Common myeloid progenitor, CD34-positive (primary cell): Measurements from ENCODE around the gene PLA2R1.

Experiments
- CTCF ChIA-PET: fragments of 350-600 bp; sonication (Branson Sonifier 250); formaldehyde crosslinking; loops from one replicate; lab custom pipeline; 2021; ENCODE audit warnings: antibody characterized with exemption; lab: Charles Lee
- POLR2A ChIA-PET: fragments of 350-600 bp; sonication (Branson Sonifier 250); formaldehyde crosslinking; loops from one replicate; lab custom pipeline; 2021; ENCODE audit warnings: antibody characterized with exemption; lab: Charles Lee
- DNase-seq, 3 donors: peaks; one replicate each; pipeline versions ENCODE4 v3.0.0 to v3.0.0-alpha.2; 2013
- H3K27ac ChIP-seq, 2 experiments: 1 replicate in 1 of 2; 2 replicates in 1 of 2; pipeline ENCODE4 v1.7.0; 2013; ENCODE audit warnings: inconsistent platforms in 2 of 2, low read length in 2 of 2, mild to moderate bottlenecking in 2 of 2, low read depth in 1 of 2, moderate library complexity in 1 of 2; ENCODE audit not compliant: severe bottlenecking in 2 of 2, insufficient read depth in 1 of 2, poor library complexity in 1 of 2
- H3K27me3 ChIP-seq, 5 experiments: replicated peaks in 2 of 5; 1 replicate in 3 of 5; 2 replicates in 2 of 5; pipeline versions ENCODE4 v1.6.1 to v1.7.0; 2013; ENCODE audit warnings: low read length in 4 of 5, mild to moderate bottlenecking in 2 of 5, moderate library complexity in 2 of 5, inconsistent platforms in 1 of 5; ENCODE audit not compliant: insufficient read depth in 5 of 5, control insufficient read depth in 4 of 5
- H3K36me3 ChIP-seq, 4 experiments: 1 replicate in 2 of 4; 2 replicates in 2 of 4; pipeline versions ENCODE4 v1.6.1 to v1.7.0; 2013; ENCODE audit warnings: low read length in 3 of 4, control low read depth in 1 of 4, mild to moderate bottlenecking in 1 of 4; ENCODE audit not compliant: control insufficient read depth in 4 of 4, insufficient read depth in 4 of 4
- H3K4me1 ChIP-seq, 4 experiments: 1 replicate in 3 of 4; 2 replicates in 1 of 4; pipeline versions ENCODE4 v1.6.1 to v1.7.1; 2013; ENCODE audit warnings: low read length in 3 of 4, mild to moderate bottlenecking in 3 of 4, control low read depth in 1 of 4, inconsistent platforms in 1 of 4, moderate library complexity in 1 of 4; ENCODE audit not compliant: control insufficient read depth in 4 of 4, insufficient read depth in 4 of 4; ENCODE audit errors: control extremely low read depth in 1 of 4
- H3K4me3 ChIP-seq, 7 experiments: 1 replicate in 4 of 7; 2 replicates in 3 of 7; pipeline versions ENCODE4 v1.5.1 to v1.7.0; 2013; ENCODE audit warnings: mild to moderate bottlenecking in 7 of 7, low read length in 6 of 7, moderate library complexity in 6 of 7, inconsistent platforms in 2 of 7, low read depth in 2 of 7, control low read depth in 1 of 7; ENCODE audit not compliant: insufficient read depth in 4 of 7, control insufficient read depth in 1 of 7; ENCODE audit errors: extremely low read depth in 1 of 7
- H3K9me3 ChIP-seq, 5 experiments: 1 replicate in 4 of 5; 2 replicates in 1 of 5; pipeline versions ENCODE4 v1.6.1 to v1.7.1; 2013; ENCODE audit warnings: low read length in 4 of 5, mild to moderate bottlenecking in 2 of 5, inconsistent platforms in 1 of 5, low read depth in 1 of 5, moderate library complexity in 1 of 5; ENCODE audit not compliant: control insufficient read depth in 4 of 5, insufficient read depth in 2 of 5; ENCODE audit errors: control extremely low read depth in 1 of 5
- WGBS: methylation state at CpG from one replicate; pipeline ENCODE4 v1.1.5; 2013; ENCODE audit not compliant: insufficient coverage; 5-methylcytosine and 5-hydroxymethylcytosine counted together

The PLA2R1 gene

GRCh38 chr2:160077912-160078810 lies 15.7 kb upstream of the PLA2R1 start:
- Histone ChIP-seq H3K27me3 (no peaks in the 10 kb centered on the region), H3K9me3 (peaks cover 0 to 25% (median 3%) of the 10 kb centered on the region in 5 experiments), H3K4me3 (no peak overlapping the region), H3K27ac (no peak overlapping the region), H3K36me3 (no peaks in the 10 kb centered on the region), H3K4me1 (peaks cover 12 to 17% (median 15%) of the 10 kb centered on the region in 4 experiments)
- ChIA-PET POLR2A (no interaction called here), CTCF (interaction anchor here (0.6 to 2.3 kb wide), 6 partner anchors 8 to 32 kb away, joined by 3 to 7 read pairs (median 4); no protein-coding TSS in a partner anchor)
- WGBS = 100% methylated on average over 1 of the region's 4 CpGs
- DNase-seq = no peak

GRCh38 chr2:160076914-160077313 lies 14.5 kb upstream of the PLA2R1 start:
- H3K4me1 ChIP-seq = peaks cover 12 to 17% (median 15%) of the 10 kb centered on the region in 4 experiments
- H3K36me3 ChIP-seq = no peaks in the 10 kb centered on the region
- peak; percentile 67 to 97 (median 96) for DNase-seq
- H3K27me3 ChIP-seq = no peaks in the 10 kb centered on the region
- peaks cover 0 to 18% (median 3%) of the 10 kb centered on the region in 5 experiments for H3K9me3 ChIP-seq
- CTCF ChIA-PET = interaction anchor here (1.0 to 2.3 kb wide), 3 partner anchors 9 to 27 kb away, joined by 3 to 7 read pairs (median 4); no protein-coding TSS in a partner anchor
- POLR2A ChIA-PET = no interaction called here
- peak overlapping the region in 2 of 7 experiments; percentile 34 to 42 for H3K4me3 ChIP-seq
- peak overlapping the region in 1 of 2 experiments; percentile 72 for H3K27ac ChIP-seq
- WGBS = 2% methylated on average over 4 of the region's 4 CpGs

- CTCF ChIA-PET = interaction anchor here (1.0 to 2.3 kb wide), 5 partner anchors 8 to 26 kb away, joined by 3 to 7 read pairs (median 3); no protein-coding TSS in a partner anchor
- WGBS = no CpG with 5 or more reads among the region's 2 CpGs
- H3K4me1 ChIP-seq = peaks cover 12 to 17% (median 15%) of the 10 kb centered on the region in 4 experiments
- no peaks in the 10 kb centered on the region for H3K27me3 ChIP-seq
- H3K27ac ChIP-seq = no peak overlapping the region
- H3K4me3 ChIP-seq = peak overlapping the region in 1 of 7 experiments; percentile 42
- peaks cover 0 to 15% (median 3%) of the 10 kb centered on the region in 5 experiments for H3K9me3 ChIP-seq
- no peaks in the 10 kb centered on the region for H3K36me3 ChIP-seq
- POLR2A ChIA-PET = no interaction called here
- DNase-seq = no peak
These were observed 13.8 kb upstream of the PLA2R1 start for GRCh38 chr2:160076241-160076640.

- peaks cover 0 to 13% (median 3%) of the 10 kb centered on the region in 5 experiments for H3K9me3 ChIP-seq
These were observed 12.8 kb upstream of the PLA2R1 start for GRCh38 chr2:160075171-160075570.

GRCh38 chr2:160073284-160073888 lies 11.0 kb upstream of the PLA2R1 start:
- ChIA-PET POLR2A (no interaction called here), CTCF (interaction anchor here (1.5 kb wide), 1 partner anchor 9 kb away, joined by 3 read pairs; no protein-coding TSS in a partner anchor)
- Histone ChIP-seq H3K4me3 (no peak overlapping the region), H3K4me1 (peaks cover 12 to 17% (median 15%) of the 10 kb centered on the region in 4 experiments), H3K9me3 (peaks cover 0 to 6% (median 3%) of the 10 kb centered on the region in 5 experiments), H3K36me3 (no peaks in the 10 kb centered on the region), H3K27ac (no peak overlapping the region), H3K27me3 (no peaks in the 10 kb centered on the region)
- WGBS = 75% methylated on average over 2 of the region's 2 CpGs
- DNase-seq = no peak

More at GRCh38 chr2:160075171-160075570, 12.8 kb upstream of the PLA2R1 start:
- 96% methylated on average over 5 of the region's 5 CpGs for WGBS
- no peaks in the 10 kb centered on the region for H3K27me3 ChIP-seq
- no peak for DNase-seq
- H3K36me3 ChIP-seq = no peaks in the 10 kb centered on the region
- no peak overlapping the region for H3K4me3 ChIP-seq
- ChIA-PET POLR2A (no interaction called here), CTCF (interaction anchor here (1.2 to 1.6 kb wide), 3 partner anchors 9 to 23 kb away, joined by 3 to 5 read pairs (median 3); no protein-coding TSS in a partner anchor)
- no peak overlapping the region for H3K27ac ChIP-seq
- peaks cover 12 to 17% (median 15%) of the 10 kb centered on the region in 4 experiments for H3K4me1 ChIP-seq

GRCh38 chr2:160068906-160069305 lies 6.5 kb upstream of the PLA2R1 start:
- WGBS = 100% methylated on average over 1 of the region's 2 CpGs
- Histone ChIP-seq H3K4me3 (no peak overlapping the region), H3K4me1 (no peaks in the 10 kb centered on the region), H3K27me3 (no peaks in the 10 kb centered on the region), H3K9me3 (peaks cover 0 to 3% (median 3%) of the 10 kb centered on the region in 5 experiments), H3K27ac (no peak overlapping the region), H3K36me3 (no peaks in the 10 kb centered on the region)
- ChIA-PET POLR2A (no interaction called here), CTCF (interaction anchor here (1.0 kb wide), 1 partner anchor 9 kb away, joined by 4 read pairs; no protein-coding TSS in a partner anchor)
- no peak for DNase-seq
